Adipose tissue (tissue), 3 donors: Measurements from ENCODE around the gene ITGA3. TPM values are rescaled to one million over a fixed set of nuclear protein-coding genes. Genes with fewer than 3 reads are reported as not detected.

Experiments used
- H3K27ac ChIP-seq: one replicate; pipeline ENCODE4 v1.5.1; 2013; ENCODE audit warnings: low read depth, low read length
- WGBS, 3 donors: extraction: QIAGEN DNeasy Blood & Tissue Kit; methylation state at CpG; one replicate each; pipeline ENCODE4 v1.1.7; 2013; 5-methylcytosine and 5-hydroxymethylcytosine counted together
- polyA plus RNA-seq, 3 donors: library from polyadenylated mRNA; stranded (reverse); fragments of 200-250 nt; gene quantifications; one replicate each; pipeline ENCODE4 v1.2.3, GENCODE V29; 2013
- donor health status: healthy with polysubstance abuse.
- donor health status: Bipolar disorder and iron deficiency.
- donor health status: healthy.

The ITGA3 gene
- polyA plus RNA-seq, 3 donors, result 13.2 to 19.1 (median 13.4) TPM

DNA sequence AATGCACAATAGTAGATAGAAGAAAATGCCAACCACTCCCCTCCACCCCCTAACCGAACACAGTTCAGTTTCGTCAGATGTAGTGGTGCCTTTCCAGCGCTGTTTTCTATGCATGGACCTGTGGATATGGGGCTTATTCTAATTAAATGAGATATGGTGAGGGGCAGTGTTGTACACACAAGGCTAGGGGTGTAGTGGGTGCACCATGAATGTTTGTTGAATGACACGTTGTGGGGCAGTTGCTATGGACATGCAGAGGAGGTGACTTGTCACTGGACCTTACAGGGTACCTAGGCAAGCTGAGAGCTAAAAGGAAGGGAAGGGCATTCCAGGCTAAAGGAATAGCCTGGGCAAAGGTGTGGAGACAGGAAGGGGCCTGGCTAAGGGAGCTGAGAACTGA is 42.7 kb downstream of the ITGA3 start:
- WGBS, 3 donors, result 50 to 85% (median 85%) methylated on average over 4 of the region's 4 CpGs
- no peak overlapping the region for H3K27ac ChIP-seq

DNA sequence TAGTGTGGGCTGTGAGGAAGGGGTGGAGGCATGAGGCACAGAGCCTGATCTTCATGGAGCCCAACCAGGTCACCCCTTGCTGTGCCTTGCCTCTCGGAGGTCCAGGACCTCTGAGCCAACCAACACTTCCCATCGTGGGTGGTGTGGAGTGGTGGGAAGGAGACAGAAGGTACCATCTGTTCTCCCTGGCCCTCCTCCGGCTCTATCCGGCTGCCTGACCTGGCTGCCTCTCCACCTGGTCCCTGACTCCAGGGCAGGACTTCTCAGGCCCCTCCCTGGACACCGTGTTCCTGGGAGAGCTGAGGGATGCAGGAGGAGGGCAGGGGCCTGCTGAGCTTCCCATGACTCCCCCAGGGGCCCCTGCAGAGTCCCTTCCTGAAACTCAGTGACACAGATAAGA is 43.1 kb downstream of the ITGA3 start:
- WGBS, 3 donors, result 32 to 72% (median 70%) methylated on average over 5 of the region's 5 CpGs
- H3K27ac ChIP-seq, result no peak overlapping the region

DNA sequence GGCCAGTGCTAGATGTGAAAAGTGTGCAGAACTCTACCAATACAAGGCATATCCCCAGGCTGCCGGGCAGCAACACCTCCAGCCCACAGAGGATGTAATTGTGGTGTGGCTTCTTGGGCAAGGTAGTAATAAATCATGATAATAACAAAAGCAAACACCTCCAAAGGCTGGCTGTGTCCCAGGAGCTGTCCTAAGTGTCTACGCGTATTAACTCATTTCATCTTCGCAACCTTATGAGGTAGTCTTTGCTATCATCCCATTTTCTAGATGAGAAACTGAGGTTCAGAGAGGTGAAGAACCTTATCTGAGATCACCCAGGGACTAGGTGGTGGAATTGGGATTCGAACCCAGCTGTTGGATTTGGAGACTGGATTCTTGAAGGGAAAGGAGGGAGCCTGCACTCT is 44.6 kb downstream of the ITGA3 start:
- 54 to 78% (median 72%) methylated on average over 5 of the region's 5 CpGs for WGBS, 3 donors
- no peak overlapping the region for H3K27ac ChIP-seq

DNA sequence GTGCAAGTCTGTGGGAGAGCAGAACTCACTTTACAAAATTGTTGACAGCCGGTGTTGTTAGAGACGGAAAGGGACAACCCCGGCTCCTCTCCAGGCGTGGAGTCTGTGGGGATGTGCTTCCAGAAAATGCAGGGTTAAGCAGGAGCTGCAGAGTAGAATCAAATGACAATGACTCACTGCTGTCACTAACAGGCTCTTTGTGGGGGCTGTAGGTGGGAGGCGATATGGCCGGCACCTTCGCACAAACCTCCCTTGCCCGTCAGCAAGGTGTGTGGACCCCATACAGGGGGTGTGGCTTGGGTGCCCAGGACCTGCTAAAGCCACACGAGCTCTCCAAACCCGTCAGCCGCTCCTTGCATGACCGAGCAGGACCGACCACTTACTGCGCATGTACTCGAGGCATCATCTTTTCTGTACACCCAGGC is 45.0 kb downstream of the ITGA3 start:
- no peak overlapping the region for H3K27ac ChIP-seq
- WGBS, 3 donors, result 49 to 60% (median 57%) methylated on average over 15 of the region's 15 CpGs

DNA sequence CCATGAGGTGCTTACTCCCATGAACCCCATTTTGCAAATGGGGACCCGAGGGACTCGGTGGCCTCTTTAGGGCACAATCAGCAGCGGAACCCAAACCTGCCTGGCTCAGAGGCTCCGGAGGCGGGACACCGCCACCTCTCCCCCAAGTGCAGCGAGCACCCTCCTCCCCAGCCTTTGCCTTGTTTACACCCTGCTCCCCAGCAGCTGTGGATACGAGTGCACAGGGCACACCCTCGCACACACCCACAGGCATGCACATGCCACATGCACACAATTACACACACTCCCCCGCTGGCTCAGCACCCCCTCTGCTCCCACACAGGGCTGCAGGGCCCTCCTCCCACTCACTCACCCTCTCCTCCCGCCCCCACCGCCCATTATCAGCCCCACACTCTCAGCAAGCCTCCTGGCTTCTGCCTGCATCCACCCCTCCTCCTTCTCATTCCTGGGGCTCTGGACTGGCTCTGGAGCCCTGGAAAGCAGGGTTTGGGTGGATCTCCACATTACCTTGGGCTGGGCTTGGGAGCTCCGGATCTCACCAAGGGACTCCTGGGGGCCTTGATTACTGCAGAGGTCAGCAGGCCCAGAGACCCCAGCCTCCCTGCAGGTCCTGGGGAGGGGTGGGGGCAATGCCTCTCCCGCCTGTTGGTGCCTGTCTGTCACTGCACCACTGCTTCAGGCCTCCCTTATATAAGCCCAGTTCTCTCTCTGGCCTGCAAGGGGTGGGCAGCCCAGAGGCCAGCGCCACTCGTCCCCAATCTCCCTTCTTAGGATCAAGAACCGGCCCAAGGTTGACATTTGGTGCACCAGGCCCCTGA is 45.6 kb downstream of the ITGA3 start:
- WGBS, 3 donors, result 35 to 51% (median 51%) methylated on average over 17 of the region's 17 CpGs
- H3K27ac ChIP-seq, result no peak overlapping the region

DNA sequence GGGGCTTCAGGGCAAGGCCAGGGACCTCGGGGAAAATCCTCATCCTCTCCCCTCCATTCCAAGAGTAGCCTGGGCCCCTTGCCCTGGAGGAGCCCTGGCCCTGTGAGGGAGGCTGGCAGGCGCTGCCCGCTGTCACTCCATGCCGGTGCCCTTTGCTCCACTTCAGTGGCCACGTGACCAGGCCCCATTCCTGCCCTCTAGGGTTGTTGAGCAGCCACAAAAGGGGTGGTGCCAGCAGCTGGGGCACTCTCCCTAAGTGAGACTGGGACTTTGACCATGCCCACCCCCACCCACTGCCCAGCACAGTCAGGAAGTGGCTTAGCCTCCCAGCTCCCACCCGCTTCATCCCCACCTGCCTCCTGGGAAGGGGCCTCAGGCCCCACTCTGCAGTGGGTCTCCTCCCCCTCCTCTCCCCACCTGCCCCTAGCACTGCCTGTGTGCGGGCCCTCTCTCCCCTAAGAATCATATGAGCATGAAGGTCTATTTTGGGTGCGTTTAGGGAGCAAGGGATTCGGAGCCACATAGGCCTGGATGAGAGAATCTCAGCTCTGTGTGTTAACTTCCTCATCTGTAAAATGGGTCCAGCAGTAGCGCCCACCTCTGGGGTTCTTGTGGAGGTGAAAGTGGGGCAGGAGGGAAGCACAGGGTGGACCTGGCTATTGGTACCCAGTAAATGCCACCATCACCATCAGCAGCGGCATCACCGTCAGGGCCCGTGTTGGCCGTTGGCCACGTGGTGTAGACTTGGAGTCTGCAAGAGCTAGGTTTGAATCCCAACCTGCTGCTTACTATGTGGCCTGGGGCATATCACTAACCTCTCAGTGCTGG is 46.5 kb downstream of the ITGA3 start:
- WGBS, 3 donors, result 45 to 75% (median 74%) methylated on average over 15 of the region's 15 CpGs
- no peak overlapping the region for H3K27ac ChIP-seq

GRCh38 chr17:50103252-50103651 is 47.3 kb downstream of the ITGA3 start:
- H3K27ac ChIP-seq, result no peak overlapping the region
- whole genome bisulfite sequencing, 3 donors, result 67 to 90% (median 77%) methylated on average over 2 of the region's 2 CpGs

GRCh38 chr17:50103941-50104340 is 48.0 kb downstream of the ITGA3 start:
- 88 to 93% (median 88%) methylated on average over 5 of the region's 5 CpGs for WGBS, 3 donors
- H3K27ac ChIP-seq, result no peak overlapping the region

DNA sequence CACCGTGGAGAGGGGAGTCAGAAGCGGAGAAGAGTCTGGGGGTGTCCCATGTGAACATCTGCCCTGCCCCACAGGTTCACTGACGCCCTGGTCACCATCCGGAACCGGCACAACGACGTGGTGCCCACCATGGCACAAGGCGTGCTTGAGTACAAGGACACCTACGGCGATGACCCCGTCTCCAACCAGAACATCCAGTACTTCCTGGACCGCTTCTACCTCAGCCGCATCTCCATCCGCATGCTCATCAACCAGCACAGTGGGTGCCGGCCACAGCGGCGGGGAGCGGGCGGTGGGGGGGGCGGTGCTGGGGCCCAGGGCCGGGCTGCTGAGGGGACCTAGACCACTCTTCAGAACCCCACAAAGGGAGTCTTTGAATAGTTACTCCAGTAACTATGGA is 49.9 kb downstream of the ITGA3 start:
- H3K27ac ChIP-seq, result no peak overlapping the region
- WGBS, 3 donors, result 91 to 95% (median 95%) methylated on average over 21 of the region's 21 CpGs

GRCh38 chr17:50106393-50107131 is 50.7 kb downstream of the ITGA3 start:
- 73 to 75% (median 73%) methylated on average over 12 to 13 of the region's 13 CpGs for WGBS, 3 donors

DNA sequence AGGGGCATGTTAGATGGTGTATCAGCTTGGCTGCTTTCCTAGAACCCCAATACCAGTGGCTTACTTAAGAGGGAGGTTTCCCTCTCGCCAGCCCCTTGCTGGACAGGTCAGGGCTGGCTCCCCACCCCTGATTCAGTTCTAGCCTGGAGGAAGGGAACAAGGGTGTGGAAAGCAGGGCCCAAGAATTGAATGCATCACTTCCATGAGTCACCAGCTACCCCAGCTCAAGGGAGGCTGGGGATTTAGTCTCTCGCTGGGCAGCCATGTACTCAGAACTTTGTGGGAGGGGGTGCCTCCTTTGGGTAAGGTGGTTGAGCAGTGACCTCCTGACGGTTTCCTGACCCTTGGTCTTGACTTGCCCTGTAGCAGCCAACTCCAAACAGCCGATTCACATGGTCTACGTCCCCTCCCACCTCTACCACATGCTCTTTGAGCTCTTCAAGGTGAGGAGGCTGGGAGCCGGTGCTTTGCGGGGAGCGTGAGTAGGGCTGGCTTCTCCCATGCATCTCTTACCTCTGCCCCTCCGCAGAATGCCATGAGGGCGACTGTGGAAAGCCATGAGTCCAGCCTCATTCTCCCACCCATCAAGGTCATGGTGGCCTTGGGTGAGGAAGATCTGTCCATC is 52.0 kb downstream of the ITGA3 start:
- H3K27ac ChIP-seq, result no peak overlapping the region
- 91 to 93% (median 91%) methylated on average over 10 of the region's 10 CpGs for WGBS, 3 donors

More at GRCh38 chr17:50106393-50107131, 50.7 kb downstream of the ITGA3 start:
- no peak overlapping the region for H3K27ac ChIP-seq

DNA sequence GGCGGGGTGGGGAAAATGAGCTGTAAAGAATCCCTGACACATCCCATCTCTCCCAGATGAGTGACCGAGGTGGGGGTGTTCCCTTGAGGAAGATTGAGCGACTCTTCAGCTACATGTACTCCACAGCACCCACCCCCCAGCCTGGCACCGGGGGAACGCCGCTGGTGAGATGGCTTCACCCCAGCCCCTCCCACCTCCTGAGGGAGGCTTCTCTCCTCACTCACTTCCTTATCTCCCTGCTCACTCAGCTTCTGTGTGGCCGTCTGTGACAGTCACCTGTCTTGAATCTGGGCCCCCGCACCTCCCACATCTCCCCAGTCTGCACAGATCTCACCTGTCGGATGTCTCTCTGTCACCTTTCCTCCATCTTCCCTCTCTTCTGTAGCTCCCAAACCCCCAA is 52.6 kb downstream of the ITGA3 start:
- WGBS, 3 donors, result 79 to 86% (median 81%) methylated on average over 8 to 9 of the region's 9 CpGs
- no peak overlapping the region for H3K27ac ChIP-seq

DNA sequence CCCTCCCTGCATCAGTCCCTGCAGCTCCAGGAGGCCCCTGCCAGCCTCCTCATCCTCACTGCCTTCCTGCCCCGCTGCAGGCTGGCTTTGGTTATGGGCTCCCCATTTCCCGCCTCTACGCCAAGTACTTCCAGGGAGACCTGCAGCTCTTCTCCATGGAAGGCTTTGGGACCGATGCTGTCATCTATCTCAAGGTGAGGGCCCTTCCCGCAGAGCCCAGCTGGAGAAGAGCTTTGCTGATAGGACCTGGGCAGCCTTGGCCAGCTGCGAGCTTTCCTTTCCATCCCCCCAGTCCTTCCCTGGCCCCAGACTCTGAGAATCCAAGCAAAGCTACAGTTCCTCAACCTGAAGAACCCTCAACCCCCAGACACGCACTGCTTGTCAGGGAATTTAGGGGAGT is 53.3 kb downstream of the ITGA3 start:
- WGBS, 3 donors, result 65 to 95% (median 79%) methylated on average over 7 of the region's 7 CpGs
- H3K27ac ChIP-seq, result no peak overlapping the region

DNA sequence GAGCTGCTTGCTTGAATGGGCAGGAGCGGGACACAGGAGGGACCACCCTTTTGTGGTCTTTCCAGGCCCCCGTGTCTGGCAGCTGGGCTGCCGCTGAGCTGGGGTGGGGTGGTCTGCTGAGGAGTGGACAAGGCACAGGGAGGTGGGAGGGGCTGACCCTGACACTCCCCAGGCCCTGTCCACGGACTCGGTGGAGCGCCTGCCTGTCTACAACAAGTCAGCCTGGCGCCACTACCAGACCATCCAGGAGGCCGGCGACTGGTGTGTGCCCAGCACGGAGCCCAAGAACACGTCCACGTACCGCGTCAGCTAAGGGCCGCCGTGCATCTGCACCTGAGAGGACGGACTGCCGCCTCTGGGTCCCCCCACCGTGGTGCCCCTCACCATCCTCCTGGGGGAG is 53.9 kb downstream of the ITGA3 start:
- H3K27ac ChIP-seq, result no peak overlapping the region
- WGBS, 3 donors, result 86 to 88% (median 87%) methylated on average over 17 to 19 of the region's 19 CpGs

DNA sequence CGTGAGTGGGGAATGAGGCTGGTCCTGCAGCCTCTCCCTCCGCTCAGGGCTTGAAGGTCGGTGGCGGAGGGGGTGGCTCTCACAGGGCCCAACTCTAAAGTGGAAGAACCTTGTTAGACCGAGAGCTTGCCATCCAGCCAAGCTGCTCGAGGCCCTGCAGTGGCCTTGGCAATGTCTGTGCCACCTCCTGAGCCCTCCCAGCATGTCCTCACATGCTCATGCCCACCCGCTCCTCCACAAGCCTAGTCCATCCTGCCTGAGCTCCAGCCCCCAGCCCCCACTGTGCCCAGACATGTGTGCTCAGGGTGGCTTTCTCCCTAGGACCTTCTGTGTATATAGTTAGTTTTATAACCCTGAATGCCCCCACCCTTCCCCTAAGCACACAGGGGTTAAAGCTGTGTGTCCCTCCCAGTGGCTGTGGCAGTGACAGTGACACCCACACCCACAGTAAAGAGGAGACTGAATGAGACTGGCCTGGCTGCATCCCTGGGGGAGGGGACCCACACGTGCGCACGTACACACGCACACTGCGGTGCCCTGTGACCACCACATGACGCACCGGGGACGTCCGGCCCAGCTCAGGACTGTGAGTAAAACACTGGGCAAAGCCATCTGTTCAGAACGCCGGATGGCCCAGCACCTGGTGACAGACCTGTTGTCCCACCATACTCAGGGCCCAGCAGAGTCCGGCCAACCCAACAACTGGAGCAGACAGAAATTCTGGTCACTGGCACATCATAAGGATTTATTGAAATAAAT is 54.9 kb downstream of the ITGA3 start:
- no peak overlapping the region for H3K27ac ChIP-seq
- WGBS, 3 donors, result 51 to 91% (median 85%) methylated on average over 19 of the region's 19 CpGs

GRCh38 chr17:50111673-50112655 is 56.1 kb downstream of the ITGA3 start:
- H3K27ac ChIP-seq, result no peak overlapping the region
- whole genome bisulfite sequencing, 3 donors, result 50 to 66% (median 53%) methylated on average over 14 of the region's 14 CpGs

DNA sequence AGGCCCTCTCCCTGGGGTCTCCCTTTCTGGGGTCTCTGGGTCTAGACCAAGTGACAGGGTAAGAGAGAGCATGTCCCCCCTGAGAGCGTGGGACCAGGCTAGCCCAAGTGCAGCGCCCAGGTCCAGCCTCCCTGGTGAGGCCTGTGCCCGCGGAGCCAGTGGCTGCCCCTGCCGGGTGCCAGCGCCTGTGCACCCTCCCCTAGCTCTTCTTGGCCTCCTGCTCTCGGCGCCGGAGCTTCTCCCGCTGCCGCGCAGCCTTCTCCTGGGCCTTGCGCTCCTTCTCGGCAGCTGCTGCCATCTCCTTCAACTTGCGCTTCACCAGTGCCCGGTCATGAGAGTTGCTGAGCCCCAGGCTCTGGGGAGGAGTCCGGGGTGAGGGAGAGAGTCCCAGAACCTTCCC is 56.8 kb downstream of the ITGA3 start:
- whole genome bisulfite sequencing, 3 donors, result 54 to 87% (median 69%) methylated on average over 17 of the region's 17 CpGs

More for the DNA sequence above, 56.8 kb downstream of the ITGA3 start:
- H3K27ac ChIP-seq, result no peak overlapping the region
